ENCODE data around the gene RAD9B. TPM values are rescaled to one million over a fixed set of nuclear protein-coding genes. Genes with fewer than 3 reads are reported as not detected.

The RAD9B gene
- total RNA-seq, 8 experiments from 2014 or later: 0.18 to 1.0 (median 0.45) TPM

- in situ Hi-C loops (cut with MboI; ENCODE audit: low pct_unique_long_range_greater_than_20kb in 2 of 9, low sequenced_read_pairs in 9 of 9, unreplicated experiment in 9 of 9): no loop called here
- WGBS, 10 experiments: 83 to 100% (median 92%) methylated on average over 2 of the region's 2 CpGs; no CpG with 5 or more reads in 1 of the 10 experiments
Observed at GRCh38 chr12:110547090-110547489, 45.0 kb downstream of the RAD9B start.

GRCh38 chr12:110548678-110549077, 46.5 kb downstream of the RAD9B start:
- in situ Hi-C loops (cut with MboI; ENCODE audit: low pct_unique_long_range_greater_than_20kb in 2 of 9, low sequenced_read_pairs in 9 of 9, unreplicated experiment in 9 of 9): no loop called here
- no peaks in the 10 kb centered on the region for H3K4me1 ChIP-seq (replicated peaks in 1 of 2)
- 18 to 100% (median 91%) methylated on average over 1 to 7 of the region's 7 CpGs for WGBS, 10 experiments
- H3K4me3 ChIP-seq: no peak overlapping the region
- no peak for ATAC-seq (replicated peaks in 6 of 8)
- no peak overlapping the region for H3K27ac ChIP-seq

More at GRCh38 chr12:110547090-110547489, 45.0 kb downstream of the RAD9B start:
- no peaks in the 10 kb centered on the region for H3K4me1 ChIP-seq (replicated peaks in 1 of 2)
- ATAC-seq (replicated peaks in 6 of 8): no peak
- no peak overlapping the region for H3K27ac ChIP-seq
- no peak overlapping the region for H3K4me3 ChIP-seq

GRCh38 chr12:110549716-110550115, 47.6 kb downstream of the RAD9B start:
- in situ Hi-C loops (cut with MboI; ENCODE audit: low pct_unique_long_range_greater_than_20kb in 2 of 9, low sequenced_read_pairs in 9 of 9, unreplicated experiment in 9 of 9): no loop called here
- Histone ChIP-seq H3K4me3 (no peak overlapping the region), H3K27ac (no peak overlapping the region), H3K4me1 (replicated peaks in 1 of 2) (no peaks in the 10 kb centered on the region)
- ATAC-seq (replicated peaks in 6 of 8): no peak
- 46 to 100% (median 79%) methylated on average over 2 of the region's 2 CpGs; no CpG with 5 or more reads in 1 of the 10 experiments for WGBS, 10 experiments

- WGBS, 10 experiments: 66 to 100% (median 95%) methylated on average over 1 to 4 of the region's 4 CpGs
- in situ Hi-C loops (cut with MboI; ENCODE audit: low pct_unique_long_range_greater_than_20kb in 2 of 9, low sequenced_read_pairs in 9 of 9, unreplicated experiment in 9 of 9): no loop called here
Observed at GRCh38 chr12:110550981-110551380, 48.9 kb downstream of the RAD9B start.

More at GRCh38 chr12:110550981-110551380, 48.9 kb downstream of the RAD9B start:
- ATAC-seq (replicated peaks in 6 of 8): no peak
- no peak overlapping the region for H3K27ac ChIP-seq
- peaks cover 0 to 2% of the 10 kb centered on the region in 2 donors for H3K4me1 ChIP-seq (replicated peaks in 1 of 2)
- no peak overlapping the region for H3K4me3 ChIP-seq

Other genes with a start within 250 kb of the RAD9B start
- gene ATP2A2, start 221.1 kb upstream of the RAD9B start, total RNA-seq: 100 to 1,000 TPM in 5 of 8 experiments, 10 to 100 TPM in 3; 83.0 to 240 (median 119) TPM
- 10 to 100 TPM; 30.1 to 85.6 (median 39.0) TPM for gene ANAPC7, start 98.6 kb upstream of the RAD9B start, total RNA-seq
- gene ARPC3, start 52.0 kb upstream of the RAD9B start, total RNA-seq: 100 to 1,000 TPM; 196 to 324 (median 263) TPM
- 10 to 100 TPM; 16.6 to 25.1 (median 20.9) TPM for gene GPN3, start 34.1 kb upstream of the RAD9B start, total RNA-seq
- 10 to 100 TPM; 23.0 to 48.7 (median 36.2) TPM for gene FAM216A, start 33.5 kb upstream of the RAD9B start, total RNA-seq
- 100 to 1,000 TPM in 1 of 8 experiments, 10 to 100 TPM in 7; 54.2 to 110 (median 83.7) TPM for gene VPS29, start 220 bp upstream of the RAD9B start, total RNA-seq
- 10 to 100 TPM in 3 of 8 experiments, 1 to 10 TPM in 5; 6.0 to 19.4 (median 6.6) TPM for gene PPTC7, start 81.0 kb downstream of the RAD9B start, total RNA-seq
- gene TCTN1, start 111.8 kb downstream of the RAD9B start, total RNA-seq: 100 to 1,000 TPM in 1 of 8 experiments, 10 to 100 TPM in 7; 37.7 to 116 (median 51.4) TPM
- 1 to 10 TPM in 2 of 8 experiments, under 1 TPM in 6; 0.27 to 1.6 (median 0.74) TPM for gene HVCN1, start 186.8 kb downstream of the RAD9B start, total RNA-seq
- 100 to 1,000 TPM in 4 of 8 experiments, 10 to 100 TPM in 4; 57.5 to 156 (median 102) TPM for gene PPP1CC, start 240.6 kb downstream of the RAD9B start, total RNA-seq

Measured in motor neuron (in vitro differentiated cells).